H1 (cell line): ENCODE measurements around the gene POLA1. TPM values are rescaled to one million over a fixed set of nuclear protein-coding genes. Genes with fewer than 3 reads are reported as not detected.

Source experiments
- CTCF ChIA-PET: fragments of 300-600 bp; sonication (Branson Sonifier 250); formaldehyde crosslinking; loops from one replicate; lab custom pipeline; 2021; ENCODE audit not compliant: partially characterized antibody; lab: Charles Lee
- POLR2A ChIA-PET: fragments of 300-600 bp; sonication (Branson Sonifier 250); formaldehyde crosslinking; loops from one replicate; lab custom pipeline; 2021; ENCODE audit warnings: inconsistent platforms; ENCODE audit not compliant: partially characterized antibody; lab: Charles Lee
- DNase-seq, 2 experiments: peaks; one replicate each; pipeline versions ENCODE4 v3.0.0 to v3.0.0-alpha.2; 2010 to 2022; ENCODE audit warnings: low spot score in 2 of 2, low read depth in 1 of 2, mixed read lengths in 1 of 2
- FAIRE-seq: peaks from 2 replicates; lab custom pipeline; 2011; peaks lifted over from hg19 to GRCh38; lab: Jason Lieb, UNC
- H2AFZ ChIP-seq: 2 replicates; pipeline ENCODE4 v1.8.1; 2012; ENCODE audit warnings: low read length, inconsistent platforms
- H2AK5ac ChIP-seq: 2 replicates; pipeline ENCODE4 v1.6.1; 2013; ENCODE audit warnings: low read depth, low read length
- H2BK120ac ChIP-seq: replicated peaks from 2 replicates; pipeline ENCODE3; 2013; ENCODE audit warnings: low read depth, low read length, inconsistent platforms
- H2BK12ac ChIP-seq: 2 replicates; pipeline ENCODE4 v1.6.1; 2013; ENCODE audit warnings: low read depth, low read length
- H2BK15ac ChIP-seq: 2 replicates; pipeline ENCODE4 v1.6.1; 2013; ENCODE audit warnings: low read length
- H2BK20ac ChIP-seq: 2 replicates; pipeline ENCODE4 v1.6.1; 2013; ENCODE audit warnings: low read length
- H2BK5ac ChIP-seq: 2 replicates; pipeline ENCODE4 v1.6.1; 2013; ENCODE audit warnings: low read depth, low read length
- H3K14ac ChIP-seq: 2 replicates; pipeline ENCODE4 v1.6.1; 2013; ENCODE audit warnings: inconsistent platforms; ENCODE audit not compliant: insufficient read length
- H3K18ac ChIP-seq: 2 replicates; pipeline ENCODE4 v1.6.1; 2013; ENCODE audit warnings: low read length; ENCODE audit errors: extremely low read depth
- H3K23ac ChIP-seq: 2 replicates; pipeline ENCODE4 v1.6.1; 2013; ENCODE audit warnings: inconsistent platforms; ENCODE audit not compliant: insufficient read length
- H3K23me2 ChIP-seq: 2 replicates; pipeline ENCODE4 v1.6.1; 2013; ENCODE audit warnings: low read depth, low read length
- H3K27ac ChIP-seq: 2 replicates; pipeline ENCODE4 v1.6.1; 2011; ENCODE audit warnings: low read depth, low read length, inconsistent platforms
- H3K27me3 ChIP-seq, 4 experiments: replicated peaks in 1 of 4; 1 replicate in 1 of 4; 2 replicates in 3 of 4; pipeline versions ENCODE4 v1.6.1 to v1.8.1; 2011 to 2013; ENCODE audit warnings: low read length in 3 of 4, mild to moderate bottlenecking in 3 of 4, inconsistent platforms in 2 of 4, mixed read lengths in 2 of 4, moderate library complexity in 1 of 4; ENCODE audit not compliant: control insufficient read depth in 3 of 4, insufficient read depth in 3 of 4; ENCODE audit errors: extremely low read depth in 1 of 4
- H3K36me3 ChIP-seq, 4 experiments: 2 replicates each; pipeline versions ENCODE4 v1.6.1 to v1.8.1; 2011 to 2013; ENCODE audit warnings: mild to moderate bottlenecking in 4 of 4, low read length in 3 of 4, moderate library complexity in 2 of 4, control low read depth in 1 of 4, inconsistent platforms in 1 of 4; ENCODE audit not compliant: insufficient read depth in 4 of 4, control insufficient read depth in 2 of 4
- H3K4ac ChIP-seq: replicated peaks from 2 replicates; pipeline ENCODE3; 2013; ENCODE audit warnings: low read length, low read depth, mixed read lengths, inconsistent platforms; ENCODE audit not compliant: insufficient read length
- H3K4me1 ChIP-seq, 4 experiments: replicated peaks in 1 of 4; 1 replicate in 1 of 4; 2 replicates in 3 of 4; pipeline versions ENCODE4 v1.6.1 to v1.8.1; 2011 to 2013; ENCODE audit warnings: low read length in 3 of 4, inconsistent platforms in 2 of 4, mixed read lengths in 1 of 4; ENCODE audit not compliant: insufficient read depth in 4 of 4, control insufficient read depth in 3 of 4
- H3K4me2 ChIP-seq, 2 experiments: 2 replicates each; pipeline versions ENCODE4 v1.6.1 to v1.8.1; 2011 to 2013; ENCODE audit warnings: low read depth in 2 of 2, low read length in 2 of 2, control low read depth in 1 of 2, inconsistent platforms in 1 of 2, mild to moderate bottlenecking in 1 of 2; ENCODE audit not compliant: insufficient read depth in 1 of 2
- H3K4me3 ChIP-seq, 4 experiments: fragments of 200-600, 300-600 bp in 1 of 4; sonication (generic), shearing (Covaris generic), sonication (Bioruptor Twin) in 1 of 4; 2 replicates each; pipeline versions ENCODE4 v1.5.1 to v1.8.1; 2011 to 2016; ENCODE audit warnings: low read length in 4 of 4, low read depth in 3 of 4, control low read depth in 2 of 4, inconsistent platforms in 2 of 4, mild to moderate bottlenecking in 2 of 4, mixed read lengths in 1 of 4, moderate library complexity in 1 of 4; ENCODE audit not compliant: insufficient read depth in 2 of 4; ENCODE audit errors: extremely low read depth in 1 of 4
- H3K56ac ChIP-seq: replicated peaks from 2 replicates; pipeline ENCODE3; 2013; ENCODE audit warnings: low read depth, mild to moderate bottlenecking, mixed read lengths, low read length, inconsistent platforms; ENCODE audit not compliant: insufficient read length
- H3K79me1 ChIP-seq: 2 replicates; pipeline ENCODE4 v1.6.1; 2013; ENCODE audit warnings: low read depth, low read length, control low read depth
- H3K79me2 ChIP-seq, 2 experiments: 2 replicates each; pipeline versions ENCODE4 v1.6.1 to v1.8.1; 2012 to 2013; ENCODE audit warnings: low read length in 2 of 2, mild to moderate bottlenecking in 2 of 2, inconsistent platforms in 1 of 2; ENCODE audit not compliant: insufficient read depth in 2 of 2, control insufficient read depth in 1 of 2
- H3K9ac ChIP-seq, 4 experiments: replicated peaks in 1 of 4; 1 replicate in 1 of 4; 2 replicates in 3 of 4; pipeline versions ENCODE4 v1.6.1 to v1.8.1; 2011 to 2013; ENCODE audit warnings: low read depth in 3 of 4, low read length in 3 of 4, control low read depth in 2 of 4, mild to moderate bottlenecking in 2 of 4, moderate library complexity in 2 of 4, inconsistent platforms in 1 of 4; ENCODE audit errors: extremely low read depth in 1 of 4
- H3K9me3 ChIP-seq, 2 experiments: 2 replicates each; pipeline versions ENCODE4 v1.6.1 to v1.8.1; 2012 to 2013; ENCODE audit warnings: mild to moderate bottlenecking in 2 of 2, moderate library complexity in 2 of 2, control low read depth in 1 of 2, inconsistent platforms in 1 of 2, low read depth in 1 of 2, low read length in 1 of 2, mixed read lengths in 1 of 2; ENCODE audit not compliant: insufficient read depth in 2 of 2
- H4K20me1 ChIP-seq, 2 experiments: replicated peaks in 1 of 2; 2 replicates each; pipeline versions ENCODE3 to v1.8.1; 2011 to 2013; ENCODE audit warnings: inconsistent platforms in 2 of 2, low read length in 2 of 2, mild to moderate bottlenecking in 1 of 2; ENCODE audit not compliant: insufficient read depth in 2 of 2, control insufficient read depth in 1 of 2
- H4K5ac ChIP-seq: 2 replicates; pipeline ENCODE4 v1.6.1; 2013; ENCODE audit warnings: low read length, low read depth, mixed read lengths, inconsistent platforms; ENCODE audit not compliant: insufficient read length
- H4K8ac ChIP-seq: 2 replicates; pipeline ENCODE4 v1.8.0; 2013; ENCODE audit warnings: mild to moderate bottlenecking, moderate library complexity, low read length, inconsistent platforms; ENCODE audit not compliant: insufficient read depth; ENCODE audit errors: extremely low read depth
- H4K91ac ChIP-seq: replicated peaks from 2 replicates; pipeline ENCODE3; 2013; ENCODE audit warnings: low read length, mixed read lengths, inconsistent platforms; ENCODE audit not compliant: insufficient read length
- ATF2 ChIP-seq: IDR thresholded peaks from 2 replicates; pipeline ENCODE4 v1.6.1; 2012; ENCODE audit warnings: low read length, inconsistent platforms
- BRCA1 ChIP-seq: IDR thresholded peaks from 2 replicates; pipeline ENCODE4 v1.6.1; 2012; ENCODE audit warnings: low read depth, low read length, improper control_type of control experiment
- CBX8 ChIP-seq: fragments of 300-800, 300-1000 bp; sonication (generic); IDR thresholded peaks from 2 replicates; pipeline ENCODE4 v1.7.1; 2016; ENCODE audit warnings: low read depth, low read length, borderline replicate concordance
- CEBPB ChIP-seq: IDR thresholded peaks from 2 replicates; pipeline ENCODE4 v1.6.1; 2012; ENCODE audit warnings: low read depth, low read length
- EZH2 ChIP-seq: fragments of 200-600 bp; sonication (generic); IDR thresholded peaks from 2 replicates; pipeline ENCODE4 v1.7.1; 2012; ENCODE audit warnings: low read depth, mild to moderate bottlenecking, moderate library complexity, low read length, inconsistent platforms; ENCODE audit not compliant: severe bottlenecking
- KDM1A ChIP-seq: fragments of 200-600, 300-600 bp; sonication (generic); IDR thresholded peaks from 2 replicates; pipeline ENCODE4 v1.7.1; 2016; ENCODE audit warnings: mild to moderate bottlenecking, low read length, borderline replicate concordance
- POU5F1 ChIP-seq: IDR thresholded peaks from 2 replicates; pipeline ENCODE4 v1.6.1; 2011; ENCODE audit warnings: low read depth, mild to moderate bottlenecking, low read length, moderate library complexity
- RAD21 ChIP-seq, 2 experiments: IDR thresholded peaks in 1 of 2; conservative IDR thresholded peaks in 1 of 2; 2 replicates each; pipeline ENCODE4 v1.6.1; 2011; ENCODE audit warnings: low read depth in 2 of 2, low read length in 2 of 2, improper control_type of control experiment in 1 of 2, inconsistent platforms in 1 of 2, mild to moderate bottlenecking in 1 of 2, moderate library complexity in 1 of 2
- TBP ChIP-seq: IDR thresholded peaks from 2 replicates; pipeline ENCODE4 v1.6.1; 2011; ENCODE audit warnings: low read depth, low read length, improper control_type of control experiment
- YY1 ChIP-seq: IDR thresholded peaks from 2 replicates; pipeline ENCODE4 v1.6.1; 2011; ENCODE audit warnings: low read depth, mild to moderate bottlenecking, low read length
- WGBS, 2 experiments: shearing (Covaris generic) in 1 of 2; methylation state at CpG; one replicate each; pipeline versions ENCODE4 v1.1.6 to v1.1.7; 2013 to 2015; ENCODE audit warnings: low lambda C conversion rate in 2 of 2, mixed read lengths in 2 of 2, inconsistent platforms in 1 of 2, low coverage in 1 of 2, missing lambda C conversion rate in 1 of 2; ENCODE audit not compliant: insufficient replicate concordance in 2 of 2, insufficient coverage in 1 of 2, insufficient read length in 1 of 2; ENCODE audit errors: extremely low coverage in 1 of 2, missing lambda C conversion rate in 1 of 2; 5-methylcytosine and 5-hydroxymethylcytosine counted together
- polyA plus RNA-seq, 7 experiments: library from polyadenylated mRNA; depleted of rRNA in 3 of 7; stranded (reverse) in 5 of 7; unstranded in 2 of 7; fragments of >200 nt in 5 of 7; fragments of 200-250 nt in 2 of 7; gene quantifications; 1 replicate in 5 of 7; 2 replicates in 1 of 7; 4 replicates in 1 of 7; pipeline versions ENCODE4 v1.2.1 to v1.2.3, GENCODE V29; 2011 to 2013; ENCODE audit warnings: missing spikeins in 2 of 7, mixed read lengths in 2 of 7
- total RNA-seq: library from RNA; stranded (reverse); fragmentation: NEBNext Ultra II Directional; extraction: Animal tissue kit (Norgen Biotek cat#: 25700); gene quantifications from 2 replicates; pipeline ENCODE4 v1.2.1, GENCODE V29; 2021
- TF ChIP-seq, protein P1 (sequence below): IDR thresholded peaks from 2 replicates; pipeline ENCODE4 v1.6.1; 2012; ENCODE audit warnings: inconsistent platforms

The POLA1 gene
- total and polyA plus RNA-seq, 2 of the 8 experiments (the other 6 are each of a cell fraction or from before 2014, with no cell fraction given), result 5.6 to 34.9 TPM

DNA sequence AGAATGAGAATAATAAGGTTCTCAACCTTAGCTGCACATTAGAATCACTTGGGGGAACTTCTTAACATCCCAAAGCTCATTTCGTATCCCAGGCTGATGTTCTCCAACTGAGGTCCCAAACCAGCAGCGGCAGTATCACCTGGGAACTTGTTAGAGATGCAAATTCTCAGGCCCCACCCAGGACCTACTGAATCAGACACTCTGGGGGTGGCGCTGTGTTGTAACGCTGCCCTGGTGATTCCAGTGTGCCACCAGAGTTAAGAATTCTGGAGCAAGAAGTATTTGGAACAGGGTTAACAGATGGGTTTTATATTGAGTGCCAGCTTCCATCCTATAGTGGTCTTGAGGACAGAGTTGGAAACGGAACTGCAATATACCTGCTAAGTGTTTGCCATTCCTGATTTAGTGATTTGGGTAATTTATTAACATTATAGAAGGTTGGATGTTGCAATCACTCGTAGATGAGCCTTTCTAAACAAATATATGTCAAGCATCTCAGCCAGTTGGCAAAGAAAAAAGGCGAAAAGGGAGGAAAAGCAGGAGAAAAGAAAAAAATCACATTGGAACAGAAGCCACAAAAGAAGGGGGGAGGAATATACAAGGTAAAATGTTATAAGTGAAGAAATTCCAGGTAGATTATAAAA, 181.0 kb downstream of the POLA1 start:
- no peak overlapping the region for H3K23ac ChIP-seq
- no peak overlapping the region for H3K9ac ChIP-seq
- no peak overlapping the region for H2BK15ac ChIP-seq
- H3K36me3 ChIP-seq, result no peaks in the 10 kb centered on the region
- no peak overlapping the region for H4K5ac ChIP-seq
- no peak overlapping the region for H4K91ac ChIP-seq
- H4K8ac ChIP-seq, result no peak overlapping the region
- no peaks in the 10 kb centered on the region for H4K20me1 ChIP-seq
- ChIA-PET CTCF (interaction anchor here (1.0 to 1.2 kb wide), 2 partner anchors 15 to 80 kb away, joined by 3 to 4 read pairs; no protein-coding TSS in a partner anchor), POLR2A (no interaction called here)
- FAIRE-seq, result peak; percentile 73
- no peak overlapping the region for H3K4me2 ChIP-seq
- H3K27me3 ChIP-seq, result no peaks in the 10 kb centered on the region
- no peak overlapping the region for H2BK5ac ChIP-seq
- H3K4me3 ChIP-seq, result no peak overlapping the region
- no peaks in the 10 kb centered on the region for H3K9me3 ChIP-seq
- H3K4me1 ChIP-seq, result peaks cover 0 to 4% (median 1%) of the 10 kb centered on the region in 4 experiments; a peak in 2 of 7 replicates
- no peak overlapping the region for H2AFZ ChIP-seq
- no peak for DNase-seq
- H3K23me2 ChIP-seq, result no peaks in the 10 kb centered on the region
- no peak overlapping the region for H3K27ac ChIP-seq
- H3K79me2 ChIP-seq, result no peaks in the 10 kb centered on the region
- H3K79me1 ChIP-seq, result no peaks in the 10 kb centered on the region
- no peak overlapping the region for H2BK120ac ChIP-seq
- no peak overlapping the region for H3K18ac ChIP-seq
- no peak overlapping the region for H2AK5ac ChIP-seq
- H2BK12ac ChIP-seq, result no peak overlapping the region
- 45% methylated on average over 7 of the region's 7 CpGs; no CpG with 5 or more reads in 1 of the 2 experiments for WGBS, 2 experiments
- H3K56ac ChIP-seq, result no peak overlapping the region
- no peak overlapping the region for H3K4ac ChIP-seq
- no peak overlapping the region for H2BK20ac ChIP-seq
- H3K14ac ChIP-seq, result no peak overlapping the region
- TF ChIP-seq CBX8 (no peak), TBP (no peak), CEBPB (no peak), RAD21 (IDR thresholded peaks at IDR 0.05 in 1 of 2, conservative IDR thresholded peaks at IDR 0.05 in 1 of 2; ENCODE audit: low read depth in 2 of 2, low read length in 2 of 2) (no peak), POU5F1 (no peak), BRCA1 (no peak), YY1 (no peak), EZH2 (no peak), ATF2 (no peak), KDM1A (no peak)
- TF ChIP-seq, protein P1, sequence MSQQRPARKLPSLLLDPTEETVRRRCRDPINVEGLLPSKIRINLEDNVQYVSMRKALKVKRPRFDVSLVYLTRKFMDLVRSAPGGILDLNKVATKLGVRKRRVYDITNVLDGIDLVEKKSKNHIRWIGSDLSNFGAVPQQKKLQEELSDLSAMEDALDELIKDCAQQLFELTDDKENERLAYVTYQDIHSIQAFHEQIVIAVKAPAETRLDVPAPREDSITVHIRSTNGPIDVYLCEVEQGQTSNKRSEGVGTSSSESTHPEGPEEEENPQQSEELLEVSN, result no peak
